ENCODE results near the gene LNPEP.

DNA sequence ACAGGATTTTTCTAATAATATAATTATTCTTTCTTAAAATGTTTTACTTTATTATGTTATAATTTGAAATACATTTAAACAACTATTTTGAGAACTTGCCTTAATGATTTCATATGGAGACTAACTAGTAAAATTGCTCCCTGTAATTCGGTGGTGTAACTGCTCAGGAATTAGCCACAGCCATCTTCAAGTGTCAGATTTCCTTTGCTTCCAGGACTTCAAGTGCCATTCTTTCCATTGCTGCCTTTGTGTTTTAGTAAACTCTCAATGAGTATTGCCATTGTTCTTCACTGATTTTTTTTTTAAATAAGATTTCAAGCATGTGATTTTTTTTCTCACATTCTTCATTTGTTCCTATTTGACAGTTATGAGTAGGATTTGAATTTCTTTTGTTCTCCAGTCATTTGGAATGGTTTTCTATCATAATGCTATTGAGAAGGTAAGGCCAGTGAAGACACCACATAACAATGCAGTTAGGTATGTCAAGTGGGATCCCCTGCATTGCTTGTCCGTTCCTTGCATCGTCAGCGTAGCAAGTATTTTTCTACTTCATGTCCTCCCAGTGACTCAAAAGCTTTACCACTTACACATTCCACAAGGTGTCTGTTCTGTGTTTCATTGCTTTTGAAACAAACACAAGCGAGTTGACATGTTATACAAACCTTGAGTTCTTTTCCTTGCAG lies 83.7 kb downstream of the LNPEP start:
- TF ChIP-seq, protein P1, sequence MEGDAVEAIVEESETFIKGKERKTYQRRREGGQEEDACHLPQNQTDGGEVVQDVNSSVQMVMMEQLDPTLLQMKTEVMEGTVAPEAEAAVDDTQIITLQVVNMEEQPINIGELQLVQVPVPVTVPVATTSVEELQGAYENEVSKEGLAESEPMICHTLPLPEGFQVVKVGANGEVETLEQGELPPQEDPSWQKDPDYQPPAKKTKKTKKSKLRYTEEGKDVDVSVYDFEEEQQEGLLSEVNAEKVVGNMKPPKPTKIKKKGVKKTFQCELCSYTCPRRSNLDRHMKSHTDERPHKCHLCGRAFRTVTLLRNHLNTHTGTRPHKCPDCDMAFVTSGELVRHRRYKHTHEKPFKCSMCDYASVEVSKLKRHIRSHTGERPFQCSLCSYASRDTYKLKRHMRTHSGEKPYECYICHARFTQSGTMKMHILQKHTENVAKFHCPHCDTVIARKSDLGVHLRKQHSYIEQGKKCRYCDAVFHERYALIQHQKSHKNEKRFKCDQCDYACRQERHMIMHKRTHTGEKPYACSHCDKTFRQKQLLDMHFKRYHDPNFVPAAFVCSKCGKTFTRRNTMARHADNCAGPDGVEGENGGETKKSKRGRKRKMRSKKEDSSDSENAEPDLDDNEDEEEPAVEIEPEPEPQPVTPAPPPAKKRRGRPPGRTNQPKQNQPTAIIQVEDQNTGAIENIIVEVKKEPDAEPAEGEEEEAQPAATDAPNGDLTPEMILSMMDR (IDR thresholded peaks at IDR 0.05) = no peak
- no peak for TF ChIP-seq ZNF138 (CRISPR knock-in tag; conservative IDR thresholded peaks at IDR 0.05)
- TF ChIP-seq, protein P2, sequence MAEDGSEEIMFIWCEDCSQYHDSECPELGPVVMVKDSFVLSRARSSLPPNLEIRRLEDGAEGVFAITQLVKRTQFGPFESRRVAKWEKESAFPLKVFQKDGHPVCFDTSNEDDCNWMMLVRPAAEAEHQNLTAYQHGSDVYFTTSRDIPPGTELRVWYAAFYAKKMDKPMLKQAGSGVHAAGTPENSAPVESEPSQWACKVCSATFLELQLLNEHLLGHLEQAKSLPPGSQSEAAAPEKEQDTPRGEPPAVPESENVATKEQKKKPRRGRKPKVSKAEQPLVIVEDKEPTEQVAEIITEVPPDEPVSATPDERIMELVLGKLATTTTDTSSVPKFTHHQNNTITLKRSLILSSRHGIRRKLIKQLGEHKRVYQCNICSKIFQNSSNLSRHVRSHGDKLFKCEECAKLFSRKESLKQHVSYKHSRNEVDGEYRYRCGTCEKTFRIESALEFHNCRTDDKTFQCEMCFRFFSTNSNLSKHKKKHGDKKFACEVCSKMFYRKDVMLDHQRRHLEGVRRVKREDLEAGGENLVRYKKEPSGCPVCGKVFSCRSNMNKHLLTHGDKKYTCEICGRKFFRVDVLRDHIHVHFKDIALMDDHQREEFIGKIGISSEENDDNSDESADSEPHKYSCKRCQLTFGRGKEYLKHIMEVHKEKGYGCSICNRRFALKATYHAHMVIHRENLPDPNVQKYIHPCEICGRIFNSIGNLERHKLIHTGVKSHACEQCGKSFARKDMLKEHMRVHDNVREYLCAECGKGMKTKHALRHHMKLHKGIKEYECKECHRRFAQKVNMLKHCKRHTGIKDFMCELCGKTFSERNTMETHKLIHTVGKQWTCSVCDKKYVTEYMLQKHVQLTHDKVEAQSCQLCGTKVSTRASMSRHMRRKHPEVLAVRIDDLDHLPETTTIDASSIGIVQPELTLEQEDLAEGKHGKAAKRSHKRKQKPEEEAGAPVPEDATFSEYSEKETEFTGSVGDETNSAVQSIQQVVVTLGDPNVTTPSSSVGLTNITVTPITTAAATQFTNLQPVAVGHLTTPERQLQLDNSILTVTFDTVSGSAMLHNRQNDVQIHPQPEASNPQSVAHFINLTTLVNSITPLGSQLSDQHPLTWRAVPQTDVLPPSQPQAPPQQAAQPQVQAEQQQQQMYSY (CRISPR knock-in tag; IDR thresholded peaks at IDR 0.05) = no peak
- TF ChIP-seq NR2C2 (CRISPR knock-in tag; IDR thresholded peaks at IDR 0.05) = no peak
- no peak for TF ChIP-seq OVOL2 (CRISPR knock-in tag; IDR thresholded peaks at IDR 0.05; ENCODE audit: borderline replicate concordance)
- TF ChIP-seq, protein P3, sequence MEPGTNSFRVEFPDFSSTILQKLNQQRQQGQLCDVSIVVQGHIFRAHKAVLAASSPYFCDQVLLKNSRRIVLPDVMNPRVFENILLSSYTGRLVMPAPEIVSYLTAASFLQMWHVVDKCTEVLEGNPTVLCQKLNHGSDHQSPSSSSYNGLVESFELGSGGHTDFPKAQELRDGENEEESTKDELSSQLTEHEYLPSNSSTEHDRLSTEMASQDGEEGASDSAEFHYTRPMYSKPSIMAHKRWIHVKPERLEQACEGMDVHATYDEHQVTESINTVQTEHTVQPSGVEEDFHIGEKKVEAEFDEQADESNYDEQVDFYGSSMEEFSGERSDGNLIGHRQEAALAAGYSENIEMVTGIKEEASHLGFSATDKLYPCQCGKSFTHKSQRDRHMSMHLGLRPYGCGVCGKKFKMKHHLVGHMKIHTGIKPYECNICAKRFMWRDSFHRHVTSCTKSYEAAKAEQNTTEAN (CRISPR knock-in tag; IDR thresholded peaks at IDR 0.05) = no peak
- TF ChIP-seq TEAD4 (CRISPR knock-in tag; IDR thresholded peaks at IDR 0.05) = no peak
- TF ChIP-seq FOXJ3 (CRISPR knock-in tag; IDR thresholded peaks at IDR 0.05; ENCODE audit: borderline replicate concordance) = no peak
- no peak for TF ChIP-seq USF1 (CRISPR knock-in tag; IDR thresholded peaks at IDR 0.05)
- no peak for TF ChIP-seq CBFB (CRISPR knock-in tag; IDR thresholded peaks at IDR 0.05; ENCODE audit: low read depth)
- no peak for TF ChIP-seq ETV6 (CRISPR knock-in tag; IDR thresholded peaks at IDR 0.05)

Data from WTC11 (cell line).